IMR-90 (cell line): ENCODE measurements around the gene MSH6. TPM values are rescaled to one million over a fixed set of nuclear protein-coding genes. Genes with fewer than 3 reads are reported as not detected.

Experiments
- ATAC-seq: fragments of 200-7000 bp; cut with Tn5 transposase; 2 replicates; pipeline ENCODE4 v1.9.1; 2020; ENCODE audit warnings: low read depth, mild to moderate bottlenecking, moderate library complexity
- BruUV-seq: library from RNA; stranded (reverse); fragments of 400-500 nt; replicated peaks from 2 replicates; lab custom pipeline; 2021; lab: Mats Ljungman, UMichigan
- CTCF ChIA-PET: fragments of 300-600 bp; formaldehyde crosslinking; extraction: SDS; loops from one replicate; lab custom pipeline; 2021; ENCODE audit warnings: antibody characterized with exemption; lab: Yijun Ruan, JAX
- POLR2A ChIA-PET: fragments of 300-600 bp; sonication (Branson Sonifier 250); formaldehyde crosslinking; loops from one replicate; lab custom pipeline; 2022; ENCODE audit warnings: antibody characterized with exemption; ENCODE audit not compliant: unreplicated experiment; lab: Charles Lee
- DNase-seq: peaks from one replicate; pipeline ENCODE4 v3.0.0; 2013
- H2AFZ ChIP-seq: replicated peaks from 2 replicates; pipeline ENCODE3; 2013; ENCODE audit warnings: low read length, mild to moderate bottlenecking; ENCODE audit not compliant: poor library complexity
- H2AK5ac ChIP-seq: 2 replicates; pipeline ENCODE4 v1.6.1; 2013; ENCODE audit warnings: low read depth, low read length, inconsistent platforms
- H2AK9ac ChIP-seq: replicated peaks from 2 replicates; pipeline ENCODE3; 2013; ENCODE audit warnings: mild to moderate bottlenecking, low read depth, low read length, moderate library complexity; ENCODE audit not compliant: poor library complexity
- H2BK120ac ChIP-seq: 2 replicates; pipeline ENCODE4 v1.6.1; 2013; ENCODE audit warnings: low read depth, low read length, inconsistent platforms
- H2BK15ac ChIP-seq: 3 replicates; pipeline ENCODE4 v1.6.1; 2013; ENCODE audit warnings: low read depth, low read length, inconsistent platforms
- H2BK20ac ChIP-seq: 2 replicates; pipeline ENCODE4 v1.6.1; 2013; ENCODE audit warnings: low read depth, mild to moderate bottlenecking, inconsistent platforms, low read length, moderate library complexity
- H2BK5ac ChIP-seq: 2 replicates; pipeline ENCODE4 v1.6.1; 2013; ENCODE audit warnings: mild to moderate bottlenecking, low read depth, low read length, inconsistent platforms; ENCODE audit not compliant: poor library complexity, severe bottlenecking
- H3K14ac ChIP-seq: replicated peaks from 2 replicates; pipeline ENCODE4 v1.6.1; 2013; ENCODE audit warnings: low read depth, low read length, inconsistent platforms
- H3K18ac ChIP-seq: 2 replicates; pipeline ENCODE4 v1.6.1; 2013; ENCODE audit warnings: low read depth, low read length, control low read depth
- H3K23ac ChIP-seq: 2 replicates; pipeline ENCODE4 v1.6.1; 2013; ENCODE audit warnings: low read depth, low read length, inconsistent platforms
- H3K27ac ChIP-seq: 2 replicates; pipeline ENCODE4 v1.5.1; 2013; ENCODE audit warnings: mild to moderate bottlenecking, control low read depth, low read length; ENCODE audit not compliant: insufficient read depth
- H3K27me3 ChIP-seq: 2 replicates; pipeline ENCODE4 v1.6.1; 2013; ENCODE audit warnings: low read length; ENCODE audit not compliant: control insufficient read depth, insufficient read depth
- H3K36me3 ChIP-seq: 2 replicates; pipeline ENCODE4 v1.6.1; 2013; ENCODE audit warnings: low read length, mixed read lengths; ENCODE audit not compliant: control insufficient read depth, insufficient read depth
- H3K4ac ChIP-seq: 2 replicates; pipeline ENCODE4 v1.6.1; 2013; ENCODE audit warnings: low read depth, low read length, inconsistent platforms
- H3K4me1 ChIP-seq: 2 replicates; pipeline ENCODE4 v1.6.1; 2013; ENCODE audit warnings: low read length, mixed read lengths; ENCODE audit not compliant: control insufficient read depth, insufficient read depth
- H3K4me2 ChIP-seq: 2 replicates; pipeline ENCODE4 v1.6.1; 2013; ENCODE audit warnings: low read depth, mild to moderate bottlenecking, control low read depth, low read length, moderate library complexity
- H3K4me3 ChIP-seq: 2 replicates; pipeline ENCODE4 v1.5.1; 2013; ENCODE audit warnings: low read depth, mild to moderate bottlenecking, control low read depth, low read length, moderate library complexity; ENCODE audit not compliant: insufficient read depth
- H3K56ac ChIP-seq: 2 replicates; pipeline ENCODE4 v1.6.1; 2013; ENCODE audit warnings: low read length, inconsistent platforms; ENCODE audit not compliant: insufficient read depth; ENCODE audit errors: extremely low read depth
- H3K79me1 ChIP-seq, 2 experiments: 2 replicates each; pipeline ENCODE4 v1.6.1; 2013; ENCODE audit warnings: low read length in 2 of 2, inconsistent platforms in 1 of 2, low read depth in 1 of 2
- H3K9ac ChIP-seq: 2 replicates; pipeline ENCODE4 v1.6.1; 2013; ENCODE audit warnings: low read depth, low read length, control low read depth
- H3K9me1 ChIP-seq: 2 replicates; pipeline ENCODE4 v1.6.1; 2013; ENCODE audit warnings: low read length, inconsistent platforms; ENCODE audit not compliant: insufficient read depth
- H3K9me3 ChIP-seq: 2 replicates; pipeline ENCODE4 v1.6.1; 2013; ENCODE audit warnings: low read length; ENCODE audit not compliant: control insufficient read depth, insufficient read depth
- H4K20me1 ChIP-seq: 2 replicates; pipeline ENCODE4 v1.6.1; 2013; ENCODE audit warnings: low read length, inconsistent platforms; ENCODE audit not compliant: insufficient read depth
- H4K5ac ChIP-seq: 2 replicates; pipeline ENCODE4 v1.6.1; 2013; ENCODE audit warnings: mild to moderate bottlenecking, low read depth, low read length, control low read depth
- H4K8ac ChIP-seq, 2 experiments: 2 replicates each; pipeline ENCODE4 v1.6.1; 2013; ENCODE audit warnings: low read depth in 2 of 2, low read length in 2 of 2, control low read depth in 1 of 2, inconsistent platforms in 1 of 2
- H4K91ac ChIP-seq: 2 replicates; pipeline ENCODE4 v1.6.1; 2013; ENCODE audit warnings: low read depth, low read length, inconsistent platforms; ENCODE audit not compliant: insufficient read depth
- BHLHE40 ChIP-seq: fragments of 150-350 bp; IDR thresholded peaks from 2 replicates; pipeline ENCODE4 v1.6.1; 2016; ENCODE audit warnings: mild to moderate bottlenecking, low read depth, low read length
- CEBPB ChIP-seq: IDR thresholded peaks from 2 replicates; pipeline ENCODE4 v1.6.1; 2012; ENCODE audit warnings: low read depth, low read length, improper control_type of control experiment
- FOS ChIP-seq: fragments of 150-350 bp; IDR thresholded peaks from 2 replicates; pipeline ENCODE4 v1.6.1; 2016; ENCODE audit warnings: low read depth, low read length
- MAFK ChIP-seq: IDR thresholded peaks from 2 replicates; pipeline ENCODE4 v1.6.1; 2012; ENCODE audit warnings: low read depth, low read length, improper control_type of control experiment
- MAZ ChIP-seq: IDR thresholded peaks from 2 replicates; pipeline ENCODE4 v1.6.1; 2012; ENCODE audit warnings: low read depth, mild to moderate bottlenecking, low read length, improper control_type of control experiment, moderate library complexity, borderline replicate concordance
- MXI1 ChIP-seq: IDR thresholded peaks from 2 replicates; pipeline ENCODE4 v1.6.1; 2012; ENCODE audit warnings: low read depth, mild to moderate bottlenecking, low read length, moderate library complexity, borderline replicate concordance
- RAD21 ChIP-seq: IDR thresholded peaks from 2 replicates; pipeline ENCODE4 v1.6.1; 2012; ENCODE audit warnings: low read length, improper control_type of control experiment
- RCOR1 ChIP-seq: IDR thresholded peaks from 2 replicates; pipeline ENCODE4 v1.6.1; 2012; ENCODE audit warnings: mild to moderate bottlenecking, low read length, improper control_type of control experiment; ENCODE audit not compliant: insufficient replicate concordance
- RFX5 ChIP-seq: IDR thresholded peaks from 2 replicates; pipeline ENCODE4 v1.8.0; 2012; ENCODE audit warnings: low read depth, mild to moderate bottlenecking, low read length, moderate library complexity
- SMC3 ChIP-seq: fragments of 150-350 bp; IDR thresholded peaks from 2 replicates; pipeline ENCODE4 v1.6.1; 2016; ENCODE audit warnings: low read depth, mild to moderate bottlenecking, antibody characterized with exemption, low read length, moderate library complexity
- WGBS, 2 experiments: methylation state at CpG; one replicate each; pipeline versions ENCODE4 v1.1.5 to v1.1.7; 2013; ENCODE audit warnings: missing lambda C conversion rate in 2 of 2; ENCODE audit not compliant: insufficient read length in 1 of 2; ENCODE audit errors: extremely low coverage in 2 of 2; 5-methylcytosine and 5-hydroxymethylcytosine counted together
- dilution Hi-C: fragments of 300-500 bp; cut with HindIII; formaldehyde crosslinking; loops from one replicate; pipeline ENCODE4 v1.14.3; 2018; ENCODE audit warnings: low sequenced_read_pairs; ENCODE audit not compliant: unreplicated experiment
- in situ Hi-C: fragments of 300-500 bp; cut with MboI; formaldehyde crosslinking; loops from 3 replicates; pipeline ENCODE4 v1.14.3; 2019; ENCODE audit warnings: low sequenced_read_pairs, inconsistent platforms, mixed read lengths
- intact Hi-C: fragments of 100-400 bp; cut with micrococcal nuclease; formaldehyde crosslinking; loops from 2 replicates; pipeline ENCODE4 v1.10.0; 2022
- polyA plus RNA-seq, 3 experiments: library from polyadenylated mRNA; depleted of rRNA; stranded (reverse); fragments of >200 nt; gene quantifications; 2 replicates each; pipeline ENCODE4 v1.2.3, GENCODE V29; 2012; ENCODE audit warnings: low replicate concordance in 1 of 3
- total RNA-seq: library from RNA; depleted of rRNA; stranded (reverse); fragments of >200 nt; gene quantifications from 2 replicates; pipeline ENCODE4 v1.2.3, GENCODE V29; 2012
- TF ChIP-seq, protein P1 (sequence below): conservative IDR thresholded peaks from 2 replicates; pipeline ENCODE4 v1.5.1; 2012; ENCODE audit warnings: mild to moderate bottlenecking, low read depth, low read length, improper control_type of control experiment
- TF ChIP-seq, protein P2 (sequence below): fragments of 150-350 bp; IDR thresholded peaks from 2 replicates; pipeline ENCODE4 v1.6.1; 2017; ENCODE audit warnings: mild to moderate bottlenecking, antibody characterized with exemption, low read length, low read depth

MSH6 gene
- total and polyA plus RNA-seq, 2 of the 4 experiments (the other 2 are of a cell fraction): 17.1 to 48.9 TPM

DNA sequence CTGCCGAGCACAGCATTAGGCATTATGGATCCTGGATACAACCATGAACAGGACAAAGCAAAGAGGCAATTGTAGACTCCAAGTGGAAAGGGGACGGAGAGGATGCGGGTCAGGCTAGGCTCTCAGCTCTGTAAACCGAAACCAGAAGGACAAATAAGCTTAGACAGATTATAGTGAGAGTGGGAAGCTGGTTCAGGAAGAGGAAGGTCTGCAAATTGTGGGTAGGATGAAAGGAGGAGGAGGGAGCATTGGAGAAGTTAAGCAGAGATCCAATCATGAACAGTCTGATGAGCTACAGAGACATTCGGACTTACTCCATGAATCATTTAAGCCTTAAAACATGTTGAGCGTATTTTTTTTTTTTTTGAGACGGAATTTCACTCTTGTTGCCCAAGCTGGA, 3.0 kb downstream of the MSH6 start:
- intact Hi-C loops: no loop called here
- 77% methylated on average over 4 of the region's 7 CpGs; no CpG with 5 or more reads in 1 of the 2 experiments for WGBS, 2 experiments
- ATAC-seq (no peak), DNase-seq (no peak)
- dilution Hi-C loops: no loop called here
- Histone ChIP-seq H3K9ac (no peak overlapping the region; the same call in 1 of the 2 replicates), H2BK120ac (no peak overlapping the region), H3K36me3 (peaks cover 2% of the 10 kb centered on the region), H3K4me1 (peaks cover 4% of the 10 kb centered on the region), H2AFZ (no peak overlapping the region), H4K20me1 (peaks cover 58% of the 10 kb centered on the region), H2BK5ac (no peak overlapping the region), H3K4ac (no peak overlapping the region), H2BK20ac (no peak overlapping the region), H3K4me2 (peak overlapping the region; percentile 73), H3K56ac (no peak overlapping the region), H3K14ac (no peak overlapping the region), H3K4me3 (peak overlapping the region; percentile 6; the same call in 1 of the 2 replicates), H3K27me3 (no peaks in the 10 kb centered on the region), H4K8ac (no peak overlapping the region; a peak in 1 of 4 replicates), H3K27ac (no peak overlapping the region), H4K91ac (no peak overlapping the region), H3K79me1 (peaks cover 10 to 49% of the 10 kb centered on the region in 2 experiments), H2BK15ac (no peak overlapping the region), H3K23ac (peak overlapping the region; percentile 18; the same call in 1 of the 2 replicates), H3K9me1 (peaks cover 8% of the 10 kb centered on the region; the same call in 1 of the 2 replicates), H2AK9ac (no peak overlapping the region), H4K5ac (no peak overlapping the region), H3K9me3 (no peaks in the 10 kb centered on the region), H2AK5ac (no peak overlapping the region), H3K18ac (no peak overlapping the region)
- ChIA-PET CTCF (no interaction called here), POLR2A (no interaction called here)
- BruUV-seq: no TSS peak
- TF ChIP-seq, protein P1, sequence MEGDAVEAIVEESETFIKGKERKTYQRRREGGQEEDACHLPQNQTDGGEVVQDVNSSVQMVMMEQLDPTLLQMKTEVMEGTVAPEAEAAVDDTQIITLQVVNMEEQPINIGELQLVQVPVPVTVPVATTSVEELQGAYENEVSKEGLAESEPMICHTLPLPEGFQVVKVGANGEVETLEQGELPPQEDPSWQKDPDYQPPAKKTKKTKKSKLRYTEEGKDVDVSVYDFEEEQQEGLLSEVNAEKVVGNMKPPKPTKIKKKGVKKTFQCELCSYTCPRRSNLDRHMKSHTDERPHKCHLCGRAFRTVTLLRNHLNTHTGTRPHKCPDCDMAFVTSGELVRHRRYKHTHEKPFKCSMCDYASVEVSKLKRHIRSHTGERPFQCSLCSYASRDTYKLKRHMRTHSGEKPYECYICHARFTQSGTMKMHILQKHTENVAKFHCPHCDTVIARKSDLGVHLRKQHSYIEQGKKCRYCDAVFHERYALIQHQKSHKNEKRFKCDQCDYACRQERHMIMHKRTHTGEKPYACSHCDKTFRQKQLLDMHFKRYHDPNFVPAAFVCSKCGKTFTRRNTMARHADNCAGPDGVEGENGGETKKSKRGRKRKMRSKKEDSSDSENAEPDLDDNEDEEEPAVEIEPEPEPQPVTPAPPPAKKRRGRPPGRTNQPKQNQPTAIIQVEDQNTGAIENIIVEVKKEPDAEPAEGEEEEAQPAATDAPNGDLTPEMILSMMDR: no peak
- TF ChIP-seq RCOR1: no peak
- no peak for TF ChIP-seq MAFK
- no peak for TF ChIP-seq CEBPB
- TF ChIP-seq MXI1: no peak
- no peak for TF ChIP-seq BHLHE40
- TF ChIP-seq RFX5: no peak
- TF ChIP-seq, protein P2, sequence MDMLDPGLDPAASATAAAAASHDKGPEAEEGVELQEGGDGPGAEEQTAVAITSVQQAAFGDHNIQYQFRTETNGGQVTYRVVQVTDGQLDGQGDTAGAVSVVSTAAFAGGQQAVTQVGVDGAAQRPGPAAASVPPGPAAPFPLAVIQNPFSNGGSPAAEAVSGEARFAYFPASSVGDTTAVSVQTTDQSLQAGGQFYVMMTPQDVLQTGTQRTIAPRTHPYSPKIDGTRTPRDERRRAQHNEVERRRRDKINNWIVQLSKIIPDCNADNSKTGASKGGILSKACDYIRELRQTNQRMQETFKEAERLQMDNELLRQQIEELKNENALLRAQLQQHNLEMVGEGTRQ: no peak
- no peak for TF ChIP-seq MAZ
- no peak for TF ChIP-seq SMC3
- no peak for TF ChIP-seq RAD21
- TF ChIP-seq FOS: no peak
- in situ Hi-C loops: no loop called here
